Psoas muscle (tissue), 8 donors: ENCODE results near the gene PDCD1. TPM values are rescaled to one million over a fixed set of nuclear protein-coding genes. Genes with fewer than 3 reads are reported as not detected.

ENCODE experiments used
- ATAC-seq, 4 donors: fragments of 200-7000 bp; cut with Tn5 transposase; one replicate each; pipeline ENCODE4 v1.9.1; 2020; ENCODE audit warnings: moderate library complexity in 3 of 4, mild to moderate bottlenecking in 2 of 4
- DNase-seq, 2 donors: peaks; one replicate each; pipeline ENCODE4 v3.0.0-alpha.2; 2020
- H3K27ac ChIP-seq: fragments of 200-600 bp; one replicate; pipeline ENCODE4 v1.8.0; 2022
- H3K27me3 ChIP-seq, 3 donors: fragments of 200-600 bp in 1 of 3; one replicate each; pipeline versions ENCODE4 v1.6.1 to v1.8.0; 2013 to 2022; ENCODE audit warnings: low read length in 2 of 3, mild to moderate bottlenecking in 2 of 3, moderate library complexity in 1 of 3; ENCODE audit not compliant: insufficient read depth in 3 of 3
- H3K36me3 ChIP-seq, 2 donors: fragments of 200-600 bp in 1 of 2; one replicate each; pipeline versions ENCODE4 v1.6.1 to v1.8.0; 2013 to 2022; ENCODE audit warnings: low read depth in 1 of 2, mild to moderate bottlenecking in 1 of 2, moderate library complexity in 1 of 2; ENCODE audit not compliant: insufficient read depth in 1 of 2
- H3K4me1 ChIP-seq: fragments of 200-600 bp; one replicate; pipeline ENCODE4 v1.8.0; 2022
- H3K4me3 ChIP-seq: fragments of 200-600 bp; one replicate; pipeline ENCODE4 v1.8.0; 2022; ENCODE audit warnings: mild to moderate bottlenecking
- H3K9me3 ChIP-seq: fragments of 200-600 bp; one replicate; pipeline ENCODE4 v1.8.0; 2022
- WGBS, 3 donors: extraction: QIAGEN DNeasy Blood & Tissue Kit; methylation state at CpG; one replicate each; pipeline versions ENCODE4 v1.1.6 to v1.1.7; 2013; 5-methylcytosine and 5-hydroxymethylcytosine counted together
- intact Hi-C, 2 donors: fragments of 100-400 bp; cut with DNase I; formaldehyde crosslinking; loops; one replicate each; pipeline versions ENCODE4 v1.11.0 to v1.14.2; 2022
- polyA plus RNA-seq, 3 donors: library from polyadenylated mRNA; stranded (reverse); fragments of 200-250 nt; gene quantifications; one replicate each; pipeline ENCODE4 v1.2.3, GENCODE V29; 2013
- total RNA-seq, 4 donors: library from RNA; stranded (reverse); fragmentation: NEBNext Ultra II Directional in 2 of 4; extraction: Animal tissue kit (Norgen Biotek cat#: 25700) in 2 of 4; gene quantifications; one replicate each; pipeline versions ENCODE4 v1.2.1 to v1.2.4, GENCODE V29; 2021 to 2023
- TF ChIP-seq, protein P1 (sequence below): fragments of 200-600 bp; IDR thresholded peaks from one replicate; pipeline ENCODE4 v1.8.0; 2022; ENCODE audit warnings: antibody characterized with exemption
- donor health status: healthy with polysubstance abuse.
- donor health status: DM: no; HTN: no; CAD: no; lungs with moderate emphysema.
- donor health status: Bipolar disorder and iron deficiency.
- donor health status: healthy.
- donor health status: DM: yes; HTN: yes; CAD: no.
- donor health status: DM: no; HTN: no; CAD: no.
- donor health status: DM: no; HTN: no; CAD: no.
- donor health status: DM: yes; HTN: yes; CAD: no.

PDCD1 gene
- total and polyA plus RNA-seq, 7 donors, result 0.03 to 0.30 (median 0.06) TPM; not detected in 2

GRCh38 chr2:241904791-241905710 is 46.4 kb upstream of the PDCD1 start:
- Histone ChIP-seq H3K27me3 (peaks cover 0 to 31% (median 5%) of the 10 kb centered on the region in 3 donors), H3K27ac (no peak overlapping the region), H3K4me3 (no peak overlapping the region), H3K36me3 (no peaks in the 10 kb centered on the region), H3K4me1 (no peaks in the 10 kb centered on the region), H3K9me3 (no peaks in the 10 kb centered on the region)
- TF ChIP-seq, protein P1, sequence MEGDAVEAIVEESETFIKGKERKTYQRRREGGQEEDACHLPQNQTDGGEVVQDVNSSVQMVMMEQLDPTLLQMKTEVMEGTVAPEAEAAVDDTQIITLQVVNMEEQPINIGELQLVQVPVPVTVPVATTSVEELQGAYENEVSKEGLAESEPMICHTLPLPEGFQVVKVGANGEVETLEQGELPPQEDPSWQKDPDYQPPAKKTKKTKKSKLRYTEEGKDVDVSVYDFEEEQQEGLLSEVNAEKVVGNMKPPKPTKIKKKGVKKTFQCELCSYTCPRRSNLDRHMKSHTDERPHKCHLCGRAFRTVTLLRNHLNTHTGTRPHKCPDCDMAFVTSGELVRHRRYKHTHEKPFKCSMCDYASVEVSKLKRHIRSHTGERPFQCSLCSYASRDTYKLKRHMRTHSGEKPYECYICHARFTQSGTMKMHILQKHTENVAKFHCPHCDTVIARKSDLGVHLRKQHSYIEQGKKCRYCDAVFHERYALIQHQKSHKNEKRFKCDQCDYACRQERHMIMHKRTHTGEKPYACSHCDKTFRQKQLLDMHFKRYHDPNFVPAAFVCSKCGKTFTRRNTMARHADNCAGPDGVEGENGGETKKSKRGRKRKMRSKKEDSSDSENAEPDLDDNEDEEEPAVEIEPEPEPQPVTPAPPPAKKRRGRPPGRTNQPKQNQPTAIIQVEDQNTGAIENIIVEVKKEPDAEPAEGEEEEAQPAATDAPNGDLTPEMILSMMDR, result no peak
- ATAC-seq, result no peak
- intact Hi-C loops, result no loop called here
- no peak for DNase-seq
- WGBS, 3 donors, result 89 to 92% (median 90%) methylated on average over 29 of the region's 29 CpGs

GRCh38 chr2:241904011-241904718 is 45.5 kb upstream of the PDCD1 start:
- no peaks in the 10 kb centered on the region for H3K36me3 ChIP-seq
- intact Hi-C loops, result no loop called here
- no peaks in the 10 kb centered on the region for H3K4me1 ChIP-seq
- 90 to 94% (median 92%) methylated on average over 17 to 19 of the region's 19 CpGs for WGBS, 3 donors
- ATAC-seq (no peak), DNase-seq (no peak)
- TF ChIP-seq, protein P1, result no peak
- no peak overlapping the region for H3K4me3 ChIP-seq
- H3K9me3 ChIP-seq, result no peaks in the 10 kb centered on the region
- H3K27me3 ChIP-seq, result peaks cover 0 to 40% (median 5%) of the 10 kb centered on the region in 3 donors
- no peak overlapping the region for H3K27ac ChIP-seq

- H3K27me3 ChIP-seq, result peaks cover 0 to 45% (median 5%) of the 10 kb centered on the region in 3 donors
- intact Hi-C loops, result no loop called here
Measured at GRCh38 chr2:241903121-241904010, 44.7 kb upstream of the PDCD1 start.

More at GRCh38 chr2:241903121-241904010, 44.7 kb upstream of the PDCD1 start:
- H3K4me3 ChIP-seq, result no peak overlapping the region
- no peaks in the 10 kb centered on the region for H3K36me3 ChIP-seq
- H3K4me1 ChIP-seq, result no peaks in the 10 kb centered on the region
- H3K27ac ChIP-seq, result no peak overlapping the region
- DNase-seq (no peak), ATAC-seq (no peak)
- TF ChIP-seq, protein P1, result no peak
- WGBS, 3 donors, result 93 to 95% (median 94%) methylated on average over 37 to 40 of the region's 40 CpGs
- no peaks in the 10 kb centered on the region for H3K9me3 ChIP-seq
